ENCODE results near the gene CBR4.
"Not testable (repeated sequence)": the region's sequence is repeated elsewhere in the genome, so short reads cannot be mapped to it uniquely, and the experiment has no call there.

The CBR4 gene

GRCh38 chr4:168960716-168961115 is 49.3 kb downstream of the CBR4 start:
- TF ChIP-seq ZFX (IDR thresholded peaks at IDR 0.05; ENCODE audit: borderline replicate concordance) (no peak), CTCF (IDR thresholded peaks at IDR 0.05) (no peak)
- H3K27ac ChIP-seq = no peak overlapping the region

- TF ChIP-seq ZFX (IDR thresholded peaks at IDR 0.05; ENCODE audit: borderline replicate concordance) (no peak), CTCF (IDR thresholded peaks at IDR 0.05) (no peak)
- H3K27ac ChIP-seq = no peak overlapping the region
These were observed 54.4 kb downstream of the CBR4 start for GRCh38 chr4:168955674-168956073.

- H3K27ac ChIP-seq = not testable (repeated sequence)
These were observed 57.2 kb downstream of the CBR4 start for GRCh38 chr4:168952821-168953246.

- TF ChIP-seq CTCF (IDR thresholded peaks at IDR 0.05) (no peak), ZFX (IDR thresholded peaks at IDR 0.05; ENCODE audit: borderline replicate concordance) (no peak)
These were observed 64.8 kb downstream of the CBR4 start for GRCh38 chr4:168945291-168945690.

GRCh38 chr4:168942985-168943384 is 67.1 kb downstream of the CBR4 start:
- TF ChIP-seq CTCF (IDR thresholded peaks at IDR 0.05) (peak; percentile 80), ZFX (IDR thresholded peaks at IDR 0.05; ENCODE audit: borderline replicate concordance) (no peak)
- H3K27ac ChIP-seq = no peak overlapping the region

More at GRCh38 chr4:168945291-168945690, 64.8 kb downstream of the CBR4 start:
- H3K27ac ChIP-seq = no peak overlapping the region
